ENCODE data around the gene ZNF17.

Gene ZNF17

GRCh38 chr19:57435062-57435978 lies 24.4 kb downstream of the ZNF17 start, which contains the start of gene ZNF749:
Gene ZNF749, plus strand, starts transcription at chr19:57435325. Its CDS starts 254 bp downstream, at chr19:57435579.
- Histone ChIP-seq H3K4me1 (ENCODE audit: insufficient read depth, low read length) (no peaks in the 10 kb centered on the region), H3K27me3 (ENCODE audit: insufficient read depth, low read length) (no peaks in the 10 kb centered on the region), H3K4me3 (ENCODE audit: low read length) (peak within 1 kb of the TSS; percentile 82), H3K9me3 (ENCODE audit: insufficient read depth, low read depth, low read length) (no peaks in the 10 kb centered on the region), H3K9ac (ENCODE audit: low read depth, low read length) (peak within 1 kb of the TSS; percentile 79), H3K36me3 (ENCODE audit: insufficient read depth, low read depth, low read length) (peaks cover 19% of the 10 kb centered on the region; the same call in 1 of the 2 replicates), H3K27ac (ENCODE audit: low read length) (peak within 1 kb of the TSS; percentile 62)

- H3K4me3 ChIP-seq (ENCODE audit: low read length) = peak overlapping the region; percentile 82
- H3K9ac ChIP-seq (ENCODE audit: low read depth, low read length) = peak overlapping the region; percentile 79
These were observed 25.5 kb downstream of the ZNF17 start for GRCh38 chr19:57436417-57436816.

GRCh38 chr19:57437931-57438330 lies 27.0 kb downstream of the ZNF17 start:
- peaks cover 22% of the 10 kb centered on the region for H3K36me3 ChIP-seq (ENCODE audit: insufficient read depth, low read depth, low read length)
- no peaks in the 10 kb centered on the region for H3K4me1 ChIP-seq (ENCODE audit: insufficient read depth, low read length)
- H3K9ac ChIP-seq (ENCODE audit: low read depth, low read length) = no peak overlapping the region
- H3K9me3 ChIP-seq (ENCODE audit: insufficient read depth, low read depth, low read length) = no peaks in the 10 kb centered on the region
- H3K4me3 ChIP-seq (ENCODE audit: low read length) = no peak overlapping the region
- H3K27ac ChIP-seq (ENCODE audit: low read length) = no peak overlapping the region
- no peaks in the 10 kb centered on the region for H3K27me3 ChIP-seq (ENCODE audit: insufficient read depth, low read length)

More at GRCh38 chr19:57436417-57436816, 25.5 kb downstream of the ZNF17 start:
- H3K27me3 ChIP-seq (ENCODE audit: insufficient read depth, low read length) = no peaks in the 10 kb centered on the region
- no peaks in the 10 kb centered on the region for H3K9me3 ChIP-seq (ENCODE audit: insufficient read depth, low read depth, low read length)
- H3K4me1 ChIP-seq (ENCODE audit: insufficient read depth, low read length) = no peaks in the 10 kb centered on the region
- H3K36me3 ChIP-seq (ENCODE audit: insufficient read depth, low read depth, low read length) = peaks cover 19% of the 10 kb centered on the region; the same call in 1 of the 2 replicates
- no peak overlapping the region for H3K27ac ChIP-seq (ENCODE audit: low read length)

- Histone ChIP-seq H3K9ac (ENCODE audit: low read depth, low read length) (no peak overlapping the region), H3K4me3 (ENCODE audit: low read length) (no peak overlapping the region), H3K9me3 (ENCODE audit: insufficient read depth, low read depth, low read length) (no peaks in the 10 kb centered on the region), H3K4me1 (ENCODE audit: insufficient read depth, low read length) (no peaks in the 10 kb centered on the region), H3K36me3 (ENCODE audit: insufficient read depth, low read depth, low read length) (peaks cover 32% of the 10 kb centered on the region), H3K27me3 (ENCODE audit: insufficient read depth, low read length) (no peaks in the 10 kb centered on the region), H3K27ac (ENCODE audit: low read length) (no peak overlapping the region)
These were observed 28.0 kb downstream of the ZNF17 start for GRCh38 chr19:57438925-57439324.

GRCh38 chr19:57441979-57442752 lies 31.2 kb downstream of the ZNF17 start:
- Histone ChIP-seq H3K9me3 (ENCODE audit: insufficient read depth, low read depth, low read length) (no peaks in the 10 kb centered on the region), H3K27me3 (ENCODE audit: insufficient read depth, low read length) (no peaks in the 10 kb centered on the region), H3K27ac (ENCODE audit: low read length) (no peak overlapping the region), H3K4me3 (ENCODE audit: low read length) (no peak overlapping the region), H3K9ac (ENCODE audit: low read depth, low read length) (no peak overlapping the region), H3K4me1 (ENCODE audit: insufficient read depth, low read length) (no peaks in the 10 kb centered on the region), H3K36me3 (ENCODE audit: insufficient read depth, low read depth, low read length) (peaks cover 56% of the 10 kb centered on the region)

- Histone ChIP-seq H3K36me3 (ENCODE audit: insufficient read depth, low read depth, low read length) (peaks cover 51% of the 10 kb centered on the region), H3K27me3 (ENCODE audit: insufficient read depth, low read length) (no peaks in the 10 kb centered on the region), H3K9ac (ENCODE audit: low read depth, low read length) (no peak overlapping the region), H3K4me3 (ENCODE audit: low read length) (no peak overlapping the region), H3K4me1 (ENCODE audit: insufficient read depth, low read length) (no peaks in the 10 kb centered on the region), H3K27ac (ENCODE audit: low read length) (no peak overlapping the region), H3K9me3 (ENCODE audit: insufficient read depth, low read depth, low read length) (no peaks in the 10 kb centered on the region)
These were observed 32.2 kb downstream of the ZNF17 start for GRCh38 chr19:57443121-57443696.

GRCh38 chr19:57452307-57452706 lies 41.3 kb downstream of the ZNF17 start:
- Histone ChIP-seq H3K27ac (ENCODE audit: low read length) (no peak overlapping the region), H3K9me3 (ENCODE audit: insufficient read depth, low read depth, low read length) (peaks cover 9% of the 10 kb centered on the region), H3K4me3 (ENCODE audit: low read length) (no peak overlapping the region), H3K9ac (ENCODE audit: low read depth, low read length) (no peak overlapping the region), H3K36me3 (ENCODE audit: insufficient read depth, low read depth, low read length) (no peaks in the 10 kb centered on the region), H3K27me3 (ENCODE audit: insufficient read depth, low read length) (no peaks in the 10 kb centered on the region), H3K4me1 (ENCODE audit: insufficient read depth, low read length) (no peaks in the 10 kb centered on the region)

GRCh38 chr19:57465680-57466381 lies 54.9 kb downstream of the ZNF17 start:
- Histone ChIP-seq H3K4me3 (ENCODE audit: low read length) (no peak overlapping the region), H3K27ac (ENCODE audit: low read length) (no peak overlapping the region), H3K4me1 (ENCODE audit: insufficient read depth, low read length) (no peaks in the 10 kb centered on the region), H3K27me3 (ENCODE audit: insufficient read depth, low read length) (no peaks in the 10 kb centered on the region), H3K9me3 (ENCODE audit: insufficient read depth, low read depth, low read length) (peaks cover 62% of the 10 kb centered on the region), H3K9ac (ENCODE audit: low read depth, low read length) (no peak overlapping the region), H3K36me3 (ENCODE audit: insufficient read depth, low read depth, low read length) (peaks cover 6% of the 10 kb centered on the region; the same call in 1 of the 2 replicates)

GRCh38 chr19:57466489-57466888 lies 55.5 kb downstream of the ZNF17 start:
- Histone ChIP-seq H3K9me3 (ENCODE audit: insufficient read depth, low read depth, low read length) (peaks cover 66% of the 10 kb centered on the region), H3K4me3 (ENCODE audit: low read length) (no peak overlapping the region), H3K27ac (ENCODE audit: low read length) (no peak overlapping the region), H3K36me3 (ENCODE audit: insufficient read depth, low read depth, low read length) (peaks cover 6% of the 10 kb centered on the region; the same call in 1 of the 2 replicates), H3K27me3 (ENCODE audit: insufficient read depth, low read length) (no peaks in the 10 kb centered on the region), H3K9ac (ENCODE audit: low read depth, low read length) (no peak overlapping the region), H3K4me1 (ENCODE audit: insufficient read depth, low read length) (no peaks in the 10 kb centered on the region)
